Measurements from ENCODE around the gene PNPLA5.

DNA sequence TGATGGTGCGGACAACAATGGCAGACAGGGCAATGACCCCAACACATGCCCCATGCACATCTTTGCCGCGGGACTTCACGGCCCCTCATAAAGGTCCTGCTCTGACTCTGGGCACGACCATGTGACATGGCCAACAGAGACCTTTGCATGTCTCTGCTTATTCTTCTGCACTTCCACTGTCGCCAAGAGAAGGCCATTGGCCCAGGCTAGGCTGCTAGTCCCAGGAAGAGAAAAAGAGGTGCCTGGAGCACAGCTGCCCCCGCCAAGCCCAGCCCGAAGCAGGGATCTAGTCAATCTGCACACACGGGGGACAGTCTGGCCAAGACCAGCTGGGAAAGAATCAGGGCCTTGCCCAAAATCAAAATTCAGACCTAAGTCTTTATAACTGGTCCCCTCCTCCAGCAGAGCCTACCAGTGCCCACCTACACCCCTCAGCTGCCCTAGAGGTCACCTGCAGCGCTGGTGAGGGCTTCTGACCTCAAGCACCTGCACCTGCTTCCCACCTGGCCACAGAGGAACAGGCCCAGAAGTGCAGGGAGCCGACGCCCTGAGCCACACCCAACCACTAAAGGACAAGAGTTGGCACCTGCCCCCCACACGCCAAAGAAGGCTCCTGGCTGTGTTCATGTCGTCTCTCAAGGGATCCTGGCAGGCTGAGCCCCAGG, 37.6 kb downstream of the PNPLA5 start:
- TF ChIP-seq, protein P1, sequence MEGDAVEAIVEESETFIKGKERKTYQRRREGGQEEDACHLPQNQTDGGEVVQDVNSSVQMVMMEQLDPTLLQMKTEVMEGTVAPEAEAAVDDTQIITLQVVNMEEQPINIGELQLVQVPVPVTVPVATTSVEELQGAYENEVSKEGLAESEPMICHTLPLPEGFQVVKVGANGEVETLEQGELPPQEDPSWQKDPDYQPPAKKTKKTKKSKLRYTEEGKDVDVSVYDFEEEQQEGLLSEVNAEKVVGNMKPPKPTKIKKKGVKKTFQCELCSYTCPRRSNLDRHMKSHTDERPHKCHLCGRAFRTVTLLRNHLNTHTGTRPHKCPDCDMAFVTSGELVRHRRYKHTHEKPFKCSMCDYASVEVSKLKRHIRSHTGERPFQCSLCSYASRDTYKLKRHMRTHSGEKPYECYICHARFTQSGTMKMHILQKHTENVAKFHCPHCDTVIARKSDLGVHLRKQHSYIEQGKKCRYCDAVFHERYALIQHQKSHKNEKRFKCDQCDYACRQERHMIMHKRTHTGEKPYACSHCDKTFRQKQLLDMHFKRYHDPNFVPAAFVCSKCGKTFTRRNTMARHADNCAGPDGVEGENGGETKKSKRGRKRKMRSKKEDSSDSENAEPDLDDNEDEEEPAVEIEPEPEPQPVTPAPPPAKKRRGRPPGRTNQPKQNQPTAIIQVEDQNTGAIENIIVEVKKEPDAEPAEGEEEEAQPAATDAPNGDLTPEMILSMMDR (IDR thresholded peaks at IDR 0.05; ENCODE audit: low read depth, low read length), result no peak
- no peak for TF ChIP-seq EZH2phosphoT487 (IDR thresholded peaks at IDR 0.05; ENCODE audit: low read depth)
